Stimulated activated CD8-positive, alpha-beta memory T cell treated with anti-CD3 and anti-CD28 coated beads, Interleukin-15, amount 100 ng/mL, for 4 hours (primary cell): ENCODE measurements around the gene SLC25A19.

Source experiments
- DNase-seq, 2 donors: peaks; one replicate each; pipeline ENCODE4 v3.0.0-alpha.2; 2020; ENCODE audit warnings: low read depth in 2 of 2

SLC25A19 gene

DNA sequence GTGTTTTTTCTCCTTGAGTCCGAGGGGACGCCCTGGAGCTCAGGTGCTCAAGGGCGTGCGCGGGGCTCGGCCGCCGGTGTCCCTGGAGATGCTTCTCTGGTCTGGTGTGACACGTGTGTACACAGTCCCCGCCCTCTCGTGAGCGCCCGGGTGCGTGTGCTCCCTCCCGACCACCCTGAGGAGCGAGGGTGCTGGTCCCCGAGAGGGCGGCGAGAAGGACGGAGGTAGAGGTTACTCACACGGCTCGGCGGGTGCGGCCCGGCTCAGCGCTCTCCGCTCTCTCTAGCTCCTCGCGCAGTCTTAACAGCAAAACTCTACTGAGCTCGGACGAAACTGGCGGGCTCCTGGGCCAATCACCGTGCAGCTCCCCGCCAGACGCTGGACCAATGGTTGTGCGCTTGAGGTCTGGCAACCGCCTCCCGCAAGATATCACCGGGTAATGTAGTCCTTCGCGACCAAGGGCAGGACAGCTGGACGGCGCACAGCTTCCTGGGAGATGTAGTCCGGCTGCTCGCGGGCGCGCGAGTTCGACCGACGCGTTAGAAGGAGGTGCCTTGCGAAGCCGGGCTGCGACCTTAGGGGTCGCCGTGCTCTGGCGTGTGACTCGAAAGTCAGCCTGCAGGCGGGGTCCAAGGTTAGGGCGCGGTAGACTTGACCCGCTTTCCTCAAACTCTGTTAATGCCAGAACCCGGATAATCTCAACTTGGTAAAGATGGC is at the start of gene SLC25A19:
TSS of gene SLC25A19 (minus strand) at position 319 of the 717 bp plus-strand sequence. CDS start 2,669 bp downstream, outside the sequence.
- DNase-seq: peak; percentile 92 to 97

DNA sequence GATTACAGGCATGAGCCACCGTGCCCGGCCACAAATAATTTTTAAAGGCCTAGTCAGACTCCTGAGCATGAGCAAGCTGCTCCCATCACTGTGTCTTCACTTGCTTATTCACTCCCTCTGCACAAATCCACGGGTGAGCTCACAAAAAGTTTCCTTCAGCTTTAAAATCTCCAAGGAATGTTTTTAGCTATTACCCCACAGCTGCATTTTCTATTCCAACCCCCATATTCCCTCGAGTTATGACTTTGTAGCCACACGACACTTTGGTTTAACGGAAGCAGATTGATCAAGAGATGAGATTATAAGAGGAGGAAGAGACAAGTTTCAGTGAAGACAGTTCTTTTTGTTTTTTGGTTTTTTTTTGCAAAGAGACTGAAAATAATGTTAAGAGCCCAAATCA is 49.1 kb upstream of the SLC25A19 start:
- DNase-seq: no peak

DNA sequence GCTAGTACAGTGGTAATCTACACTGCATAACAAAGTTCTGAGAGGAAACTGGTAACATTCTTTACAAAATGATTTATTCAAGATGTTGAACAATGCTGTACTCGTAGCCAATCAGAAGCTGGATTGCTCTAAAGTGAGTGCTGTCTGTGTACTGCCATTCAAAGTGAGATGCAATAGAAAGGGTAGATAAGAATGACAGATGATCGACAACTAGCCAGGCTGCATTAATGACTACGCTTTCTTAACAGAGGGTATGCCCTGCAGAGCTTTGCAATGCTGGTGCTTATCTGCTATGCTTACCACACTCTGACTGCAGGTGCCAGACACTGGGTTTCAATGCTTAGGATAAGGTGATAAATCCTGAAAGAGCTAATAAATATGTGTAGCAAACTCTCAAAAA is 46.1 kb upstream of the SLC25A19 start:
- DNase-seq: no peak

DNA sequence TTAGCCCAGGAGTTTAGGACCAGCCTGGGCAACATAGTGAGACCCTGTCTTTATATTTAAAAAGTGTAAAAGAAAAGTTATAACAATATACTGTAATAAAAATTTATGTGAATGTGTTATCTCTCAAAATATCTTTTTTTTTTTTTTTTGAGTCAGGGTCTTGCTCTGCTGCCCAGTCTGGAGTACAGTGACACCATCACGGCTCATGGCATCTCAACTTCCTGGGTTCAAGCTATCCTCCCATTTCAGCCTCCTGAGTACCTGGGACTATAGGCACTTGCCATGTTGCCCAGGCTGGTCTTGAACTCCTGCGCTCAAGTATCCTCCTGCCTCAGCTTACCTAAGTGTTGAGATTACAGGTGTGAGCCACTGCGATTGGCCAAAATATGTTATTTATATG is 45.5 kb upstream of the SLC25A19 start:
- no peak for DNase-seq

DNA sequence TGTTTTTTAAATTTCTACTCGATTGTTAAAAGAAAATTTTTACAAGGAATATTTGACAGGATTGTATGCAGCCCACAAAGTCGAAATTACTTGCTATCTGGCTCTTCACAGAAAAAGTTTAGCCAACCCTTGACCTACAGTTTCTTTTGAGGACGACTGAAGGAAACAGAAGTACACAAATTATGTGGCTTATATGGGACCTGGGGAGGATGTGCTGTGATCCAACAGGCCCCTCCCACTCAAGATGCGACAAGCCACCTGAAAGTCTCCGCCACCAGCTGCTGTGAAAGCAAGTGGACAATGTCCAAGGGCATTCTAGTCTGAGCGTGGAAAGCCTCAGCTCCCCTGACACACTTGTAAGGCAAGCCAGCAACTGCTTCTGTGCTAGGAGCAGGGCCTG is 42.4 kb upstream of the SLC25A19 start:
- no peak for DNase-seq

DNA sequence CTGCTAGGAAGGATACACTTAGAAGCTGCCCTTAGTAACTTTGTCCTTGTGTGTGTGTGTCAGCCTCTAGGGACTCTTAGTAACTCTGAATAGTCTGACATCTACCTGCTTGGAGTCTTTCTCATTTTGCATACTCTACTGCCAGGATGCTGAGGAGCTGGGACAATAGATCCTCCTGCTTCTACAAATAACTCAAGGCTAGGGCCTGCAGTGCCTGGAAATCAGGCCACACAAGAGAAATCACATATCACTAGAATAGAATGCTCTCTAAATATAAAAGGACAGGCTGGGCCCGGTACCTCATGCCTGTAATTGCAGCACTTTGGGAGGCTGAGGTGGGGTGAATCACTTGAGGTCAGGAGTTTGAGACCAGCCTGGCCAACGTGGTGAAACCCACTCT is 38.5 kb upstream of the SLC25A19 start:
- no peak for DNase-seq

DNA sequence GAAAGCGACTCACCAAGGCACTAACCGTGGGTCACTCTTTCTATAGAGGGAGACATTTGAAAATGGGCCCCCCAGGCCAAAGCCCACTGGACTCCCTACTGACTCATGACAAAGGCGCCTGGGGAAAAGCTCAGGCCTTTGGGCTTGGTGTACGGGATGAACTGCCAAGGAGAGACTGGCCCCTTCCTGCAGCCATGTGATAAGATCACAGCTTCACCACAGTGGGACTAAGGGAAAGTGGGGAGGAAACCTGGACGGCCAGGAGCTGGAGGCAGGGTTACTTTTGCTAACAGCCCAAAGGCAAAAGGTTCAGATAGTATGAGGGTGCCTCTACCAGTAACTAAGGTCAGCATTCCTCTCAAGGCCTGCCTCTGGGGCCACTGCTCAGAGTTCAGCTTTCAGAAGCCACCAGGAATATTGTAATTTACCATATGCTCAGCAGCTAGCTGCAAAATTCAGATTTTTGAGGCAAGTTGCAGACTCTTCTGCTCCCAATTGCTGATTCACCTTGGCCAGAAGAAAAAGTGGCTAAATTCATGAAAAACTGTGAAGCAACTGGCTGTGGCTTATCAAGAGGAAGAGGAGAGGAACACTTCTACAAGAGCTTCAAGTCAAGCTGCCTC is 37.1 kb upstream of the SLC25A19 start:
- no peak for DNase-seq

DNA sequence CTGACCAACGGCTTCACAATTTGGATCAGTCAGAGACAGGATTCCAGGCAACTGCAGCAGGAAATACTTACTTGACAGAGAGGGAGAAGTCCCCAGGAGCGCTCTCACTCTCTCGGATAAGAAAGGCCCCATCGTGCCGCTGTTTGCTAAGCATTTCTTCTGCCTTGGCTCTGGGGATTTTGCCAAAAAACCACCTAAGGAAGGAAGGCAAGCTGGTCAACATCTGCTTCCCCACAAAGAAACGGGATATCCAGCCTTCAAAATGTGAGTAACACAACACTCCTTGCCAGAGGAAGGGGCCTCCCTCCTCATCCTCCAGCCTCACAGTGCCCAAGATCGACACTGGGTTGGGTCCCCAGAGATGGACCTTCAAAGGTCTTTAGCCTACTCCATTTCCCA is 36.6 kb upstream of the SLC25A19 start:
- DNase-seq: no peak

DNA sequence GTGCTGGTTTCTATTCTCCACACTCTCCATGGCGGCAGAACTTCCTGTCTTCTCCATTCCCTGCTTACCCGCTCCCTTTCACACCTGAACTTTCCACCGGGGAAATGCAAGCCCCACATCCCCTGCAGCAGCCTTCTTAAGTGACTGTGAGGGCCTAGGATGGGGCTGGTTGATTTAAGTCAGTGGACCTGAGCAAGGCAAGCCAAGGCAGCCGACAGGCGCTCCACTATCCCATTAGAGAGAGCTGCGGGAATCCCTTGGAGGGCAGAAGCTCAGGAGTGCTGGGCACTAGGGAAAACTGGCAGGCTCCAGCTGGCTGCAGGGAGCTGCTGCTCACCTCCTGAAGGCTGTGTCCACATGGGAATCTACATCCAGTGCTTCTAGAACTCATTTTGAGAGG is 36.1 kb upstream of the SLC25A19 start:
- no peak for DNase-seq

DNA sequence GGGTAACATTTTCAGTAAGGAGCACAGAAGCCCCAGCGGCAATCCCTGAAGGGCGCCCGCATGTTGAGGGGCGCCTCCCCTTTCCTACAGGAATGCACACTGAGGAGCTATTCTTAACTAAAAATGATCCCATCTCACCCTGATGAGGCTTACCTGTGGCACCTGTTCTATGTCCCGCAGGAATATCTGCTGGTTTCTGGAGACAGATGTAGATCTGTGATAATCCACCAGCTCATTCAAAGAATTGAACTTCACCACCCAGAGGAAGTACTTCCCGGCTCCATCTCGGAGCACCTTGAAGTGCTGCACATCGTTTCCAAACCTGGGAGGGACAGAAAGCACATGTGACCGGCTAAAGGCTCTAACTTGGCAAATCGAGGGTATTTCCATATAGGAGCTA is 32.3 kb upstream of the SLC25A19 start:
- DNase-seq: no peak

DNA sequence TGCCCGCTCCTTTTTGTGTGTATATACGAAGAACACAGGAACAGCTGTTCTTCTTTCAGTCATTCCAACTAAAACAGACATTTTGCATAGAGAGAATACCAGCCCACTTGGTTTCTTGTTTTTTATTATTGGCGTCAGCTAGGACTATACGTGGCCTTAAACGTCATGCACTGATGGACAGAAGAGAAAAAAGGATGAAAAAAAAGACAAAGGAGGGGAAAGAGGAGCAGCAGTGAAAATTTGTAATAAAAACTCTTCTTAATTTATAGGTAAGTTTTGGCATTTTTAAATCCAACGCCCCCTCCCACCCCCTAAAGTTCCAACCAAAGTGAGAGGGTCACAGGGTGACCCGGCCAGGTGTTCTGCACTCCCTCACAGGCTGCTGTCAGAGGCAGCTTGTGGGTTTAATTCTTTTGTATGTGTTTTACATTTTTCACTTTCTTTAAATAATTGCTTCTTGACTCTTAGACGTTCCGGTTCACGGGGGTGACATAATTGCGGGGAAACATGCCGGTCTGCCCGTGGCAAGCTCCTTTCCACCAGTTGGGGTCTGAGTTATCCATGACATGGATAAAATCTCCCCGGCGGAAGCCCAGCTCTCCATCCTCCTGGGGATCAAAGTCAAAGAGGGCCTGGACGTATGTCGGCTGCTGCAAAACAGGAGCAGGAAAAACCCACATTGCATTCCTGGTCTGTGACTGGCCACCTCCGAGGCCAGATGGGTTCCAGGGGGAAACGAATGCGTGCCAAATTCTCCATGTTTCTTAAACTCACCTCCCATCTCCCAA is 30.9 kb upstream of the SLC25A19 start:
- DNase-seq: no peak

DNA sequence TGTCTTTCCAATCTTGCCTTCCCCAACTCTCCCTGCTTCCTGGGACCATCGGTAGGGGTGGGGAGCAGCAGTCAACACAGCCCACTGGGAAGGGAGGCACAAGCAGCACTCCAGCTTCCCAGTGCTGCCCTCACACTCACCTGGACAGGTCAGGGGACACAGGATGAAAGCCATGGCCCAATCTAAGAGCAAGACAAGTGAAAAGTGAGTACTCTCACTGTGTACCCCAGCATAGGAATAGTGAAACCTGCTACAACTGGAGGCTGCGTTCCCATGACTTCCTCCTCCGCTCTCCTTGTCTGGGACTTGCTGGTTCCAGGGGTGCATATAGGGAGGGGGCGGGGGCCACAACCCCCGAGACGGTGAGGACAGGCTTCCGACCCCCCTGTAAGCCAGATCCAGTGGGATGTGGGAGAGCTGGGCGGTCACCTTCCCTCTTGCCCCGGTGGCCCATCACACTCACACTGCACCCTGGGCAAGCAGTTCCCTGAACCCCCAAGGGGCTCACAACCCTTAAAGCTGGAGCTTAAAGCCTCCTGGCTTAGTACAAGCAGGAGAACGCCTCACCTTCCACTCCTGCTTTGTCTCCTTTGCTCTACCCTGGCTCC is 29.5 kb upstream of the SLC25A19 start:
- no peak for DNase-seq

DNA sequence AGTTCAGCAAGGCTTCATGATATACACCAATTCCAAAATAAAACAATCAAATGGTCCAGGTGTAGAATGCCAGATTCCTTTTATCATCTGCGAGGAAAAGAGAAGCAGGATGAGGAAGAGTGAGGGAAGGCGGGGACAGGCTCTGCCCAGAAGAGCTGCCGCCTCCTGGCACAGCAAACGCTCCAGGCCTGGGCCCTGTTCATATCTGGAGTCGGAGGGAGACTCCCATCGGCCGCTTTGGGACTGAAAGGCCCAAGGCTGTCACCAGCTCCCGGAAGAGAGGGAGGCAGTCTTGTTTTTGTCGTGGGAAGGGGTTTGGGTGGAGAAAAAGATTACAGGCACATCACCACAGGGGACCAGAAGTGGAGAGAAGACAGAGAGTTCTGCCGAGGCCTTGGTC is 29.0 kb upstream of the SLC25A19 start:
- no peak for DNase-seq

DNA sequence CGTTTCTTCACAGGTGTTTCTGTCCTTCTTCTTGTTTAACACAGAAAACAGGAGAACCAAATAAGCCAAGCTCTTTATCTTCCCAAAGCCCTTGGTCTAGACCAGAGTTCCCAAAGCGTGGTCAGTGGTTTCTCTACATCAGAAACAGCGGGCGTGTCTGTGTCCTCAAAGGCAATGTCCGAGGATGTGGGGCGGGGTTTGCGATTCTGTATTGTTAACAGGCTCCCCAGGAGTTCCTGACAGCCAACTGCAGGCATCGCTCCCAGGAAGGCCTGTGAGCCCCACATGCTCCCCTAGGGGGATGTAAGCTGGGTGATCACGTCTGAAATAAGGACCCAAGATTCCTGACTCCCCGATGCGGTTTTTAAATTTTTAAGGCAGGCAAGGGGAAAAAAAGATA is 28.4 kb upstream of the SLC25A19 start:
- no peak for DNase-seq

DNA sequence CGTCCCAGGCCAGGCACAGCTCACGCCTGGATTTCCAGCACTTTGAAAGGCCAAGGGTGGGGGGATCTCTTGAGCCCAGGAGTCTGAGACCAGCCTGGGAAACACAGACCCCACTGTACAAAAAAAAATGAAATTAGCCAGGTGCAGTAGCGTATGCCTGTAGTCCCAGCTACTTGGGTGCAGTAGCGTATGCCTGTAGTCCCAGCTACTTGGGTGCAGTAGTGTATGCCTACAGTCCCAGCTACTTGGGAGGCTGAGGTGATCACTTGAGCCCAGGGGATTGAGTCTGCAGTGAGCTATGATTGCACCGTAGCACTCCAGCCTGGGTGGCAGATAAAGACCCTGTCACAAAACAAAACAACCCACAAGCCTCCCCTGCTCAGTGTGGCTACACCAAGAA is 27.0 kb upstream of the SLC25A19 start:
- no peak for DNase-seq

DNA sequence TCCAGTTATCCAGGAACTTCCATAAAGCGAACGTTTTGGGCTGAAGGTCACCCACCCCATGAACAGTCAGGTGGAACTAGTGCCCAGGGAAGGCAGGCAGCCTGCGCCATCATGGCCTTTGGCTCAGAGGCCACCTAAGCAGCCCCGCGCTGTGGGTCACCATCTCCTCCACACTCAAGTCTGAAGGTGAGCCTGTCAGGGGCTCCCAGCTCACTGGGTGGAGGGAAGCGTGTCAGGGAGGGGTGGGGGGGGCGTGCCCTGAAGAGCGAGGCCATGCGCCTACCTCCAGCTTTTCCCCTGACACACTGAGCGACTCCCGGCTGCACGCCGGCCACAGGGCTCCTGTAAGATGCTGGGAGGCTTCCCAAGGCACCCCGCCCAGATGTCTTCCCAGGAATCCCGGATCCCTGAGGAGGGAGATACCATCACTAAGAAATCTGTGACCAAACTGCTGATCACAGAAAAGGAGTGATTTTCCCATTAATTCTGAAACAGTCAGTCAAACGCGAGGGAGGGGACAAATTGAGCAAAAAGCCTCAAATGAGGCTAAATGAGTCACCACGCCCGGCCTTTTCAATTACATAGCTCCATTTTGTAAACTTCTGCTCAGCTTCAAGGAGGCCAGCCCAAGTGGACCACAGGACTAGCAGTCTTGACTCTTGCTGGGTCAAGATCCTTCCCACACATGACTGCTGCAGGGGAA is 26.5 kb upstream of the SLC25A19 start:
- DNase-seq: no peak

DNA sequence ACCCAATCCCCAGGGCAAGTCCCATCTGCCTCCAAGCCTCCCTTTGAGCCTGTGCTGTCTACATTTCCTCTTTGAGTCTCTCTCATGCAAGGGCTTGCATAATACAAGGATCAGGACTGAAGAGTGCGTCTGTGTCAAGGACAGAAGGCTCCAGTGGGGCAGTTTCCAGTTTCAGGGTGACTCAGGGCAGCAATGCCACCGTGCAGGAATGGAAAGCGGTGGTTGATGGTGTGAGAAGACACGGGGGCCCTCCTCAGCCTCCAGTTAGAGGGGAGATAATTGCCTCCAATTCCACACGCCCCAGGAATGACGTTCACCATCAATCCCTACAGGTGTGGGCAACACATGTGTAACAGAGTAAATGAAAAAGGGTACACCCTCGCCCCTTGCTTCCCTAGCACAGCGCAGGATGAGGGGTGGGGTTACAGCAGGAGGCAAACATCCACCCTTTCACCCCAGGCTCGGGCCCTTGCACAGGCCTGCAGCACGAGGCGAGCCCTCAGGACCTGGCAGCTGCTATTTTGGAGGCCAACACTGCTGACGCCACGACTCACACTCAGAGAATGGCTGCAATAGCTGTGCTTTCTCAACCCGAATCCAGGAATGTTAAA is 24.8 kb upstream of the SLC25A19 start:
- no peak for DNase-seq

DNA sequence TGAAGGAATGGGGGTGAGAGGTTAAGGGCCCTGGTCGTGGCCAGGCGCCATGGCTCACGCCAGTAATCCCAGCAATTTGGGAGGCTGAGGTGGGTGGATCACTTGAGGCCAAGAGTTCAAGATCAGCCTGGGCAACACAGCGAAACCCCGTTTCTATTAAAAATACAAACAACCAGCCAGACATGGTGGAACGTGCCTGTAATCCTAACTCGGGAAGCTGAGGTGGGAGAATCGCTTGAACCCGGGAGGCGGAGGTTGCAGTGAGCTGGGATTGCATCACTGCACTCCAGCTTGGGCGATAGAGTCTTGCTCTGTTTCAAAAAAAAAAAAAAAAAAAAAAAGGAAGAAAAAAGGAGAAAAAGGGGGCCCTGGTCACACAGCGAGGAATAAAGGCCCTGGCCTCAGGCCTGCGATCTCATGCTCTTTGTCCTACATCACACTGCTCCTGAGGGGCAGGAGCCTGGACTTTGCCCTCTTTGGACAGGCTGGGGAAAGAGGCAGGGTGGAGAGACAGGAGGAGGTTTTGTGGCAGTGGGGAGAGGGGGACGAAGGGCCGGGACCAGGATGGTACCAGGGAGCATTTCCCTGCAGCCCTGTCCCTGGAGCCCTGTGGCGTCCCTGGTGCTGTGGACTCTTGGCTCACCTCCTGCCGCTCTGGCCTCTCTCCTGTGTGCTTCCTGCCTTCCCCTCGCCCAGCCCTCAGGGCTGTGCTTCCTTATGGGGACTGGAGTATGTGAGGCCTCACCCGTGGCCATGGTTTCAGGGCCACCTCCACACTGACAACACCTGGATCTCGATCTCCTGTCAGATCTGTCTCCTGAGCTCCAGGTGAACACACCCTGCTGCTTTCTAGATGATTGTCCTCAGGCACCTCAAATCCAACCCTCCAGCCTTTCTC is 19.7 kb upstream of the SLC25A19 start:
- DNase-seq: no peak

DNA sequence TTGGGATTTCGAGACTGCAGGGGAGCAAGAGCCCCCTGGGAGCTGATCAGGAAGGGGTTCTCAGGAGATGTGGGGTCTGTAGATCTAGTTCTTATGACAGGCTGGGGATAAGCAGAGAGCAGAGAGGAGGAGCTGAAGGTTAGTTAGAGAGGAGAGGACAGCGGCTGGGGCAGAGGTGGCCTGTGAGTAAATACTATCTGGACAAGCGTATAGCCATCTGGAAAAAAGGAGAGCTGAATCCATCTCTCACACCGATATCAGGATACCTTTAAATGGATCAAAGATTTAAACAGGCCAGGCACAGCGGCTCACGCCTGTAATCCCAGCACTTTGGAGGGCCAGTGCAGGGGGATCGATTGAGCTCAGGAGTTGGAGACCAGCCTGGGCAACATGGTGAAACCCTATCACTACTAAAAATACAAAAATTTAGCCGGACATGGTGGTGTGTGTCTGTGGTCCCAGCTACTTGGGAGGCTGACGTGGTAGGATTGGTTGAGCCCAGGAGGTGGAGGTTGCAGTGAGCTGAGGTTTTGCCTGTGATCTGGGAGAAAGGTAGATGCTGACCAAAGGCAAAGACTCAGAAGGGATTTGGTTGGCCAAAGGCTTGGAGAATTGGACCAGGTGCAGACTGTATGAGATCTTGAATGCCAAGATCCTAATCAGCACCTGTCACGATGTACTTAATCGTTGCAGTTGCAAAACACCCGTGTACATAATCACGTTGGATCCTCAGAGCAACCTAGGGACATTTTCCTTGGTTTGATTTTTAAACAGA is 18.9 kb upstream of the SLC25A19 start:
- DNase-seq: no peak
